Measurements from ENCODE around the gene IL1RAP.

GRCh38 chr3:190517687-190518086 is 3.8 kb downstream of the IL1RAP start:
- TF ChIP-seq CTCF (conservative IDR thresholded peaks at IDR 0.05) (no peak), ZFX (IDR thresholded peaks at IDR 0.05) (no peak)

Measured in C4-2B (cell line).